ENCODE data around the gene B4GALNT1. TPM values are rescaled to one million over a fixed set of nuclear protein-coding genes. Genes with fewer than 3 reads are reported as not detected.

Gene B4GALNT1
- total and polyA plus RNA-seq, 2 of the 13 experiments (the other 11 are each of a cell fraction or from before 2014, with no cell fraction given): 4.5 to 5.4 TPM

GRCh38 chr12:57628280-57629191 is 4.5 kb downstream of the B4GALNT1 start:
- no peak overlapping the region for H3K4me2 ChIP-seq (ENCODE audit: low read depth, low read length)
- H3K9me3 ChIP-seq (ENCODE audit: low read length): no peaks in the 10 kb centered on the region
- TF ChIP-seq ZNF7 (CRISPR knock-in tag; IDR thresholded peaks at IDR 0.05): no peak
- no peak for TF ChIP-seq CEBPZ (IDR thresholded peaks at IDR 0.05; ENCODE audit: low read length)
- TF ChIP-seq ZBTB7B (CRISPR knock-in tag; IDR thresholded peaks at IDR 0.05): no peak
- no peak for TF ChIP-seq THAP11 (CRISPR knock-in tag; IDR thresholded peaks at IDR 0.05)
- TF ChIP-seq ZNF510 (CRISPR knock-in tag; IDR thresholded peaks at IDR 0.05; ENCODE audit: low read depth): no peak
- TF ChIP-seq SP4 (CRISPR knock-in tag; IDR thresholded peaks at IDR 0.05): no peak
- TF ChIP-seq ZFX (CRISPR knock-in tag; IDR thresholded peaks at IDR 0.05; ENCODE audit: low read depth): no peak
- TF ChIP-seq ZSCAN9 (CRISPR knock-in tag; IDR thresholded peaks at IDR 0.05; ENCODE audit: borderline replicate concordance): no peak
- no peak for TF ChIP-seq ZBTB25 (CRISPR knock-in tag; IDR thresholded peaks at IDR 0.05)
- TF ChIP-seq E2F5 (CRISPR knock-in tag; conservative IDR thresholded peaks at IDR 0.05): no peak
- TF ChIP-seq JARID2 (CRISPR knock-in tag; IDR thresholded peaks at IDR 0.05; ENCODE audit: insufficient replicate concordance): no peak
- no peak for TF ChIP-seq XBP1 (CRISPR knock-in tag; IDR thresholded peaks at IDR 0.05)
- no peak for TF ChIP-seq TSC22D2 (CRISPR knock-in tag; IDR thresholded peaks at IDR 0.05; ENCODE audit: borderline replicate concordance)
- no peak for TF ChIP-seq ZSCAN29 (CRISPR knock-in tag; conservative IDR thresholded peaks at IDR 0.05)
- no peak for TF ChIP-seq ZNF180 (CRISPR knock-in tag; IDR thresholded peaks at IDR 0.05; ENCODE audit: borderline replicate concordance, low read depth)
- TF ChIP-seq TRAFD1 (CRISPR knock-in tag; IDR thresholded peaks at IDR 0.05; ENCODE audit: borderline replicate concordance): no peak
- no peak for TF ChIP-seq ZNF83 (CRISPR knock-in tag; IDR thresholded peaks at IDR 0.05; ENCODE audit: borderline replicate concordance)
- no peak for TF ChIP-seq ZNF629 (CRISPR knock-in tag; conservative IDR thresholded peaks at IDR 0.05)
- H2AFZ ChIP-seq (ENCODE audit: low read length): no peak overlapping the region
- in situ Hi-C loops (cut with HindIII; ENCODE audit: extremely low pct_ligation_motif_present, low pct_unique_long_range_greater_than_20kb) (no loop called here), intact Hi-C loops (cut with micrococcal nuclease; ENCODE audit: unreplicated experiment) (no loop called here)
- peaks cover 33% of the 10 kb centered on the region for H3K4me1 ChIP-seq (ENCODE audit: insufficient read depth, low read length)
- no peaks in the 10 kb centered on the region for H3K79me2 ChIP-seq (ENCODE audit: insufficient read depth, low read length)
- H3K27ac ChIP-seq (ENCODE audit: extremely low read length, insufficient read depth, low read length): no peak overlapping the region
- H4K20me1 ChIP-seq (ENCODE audit: insufficient read depth, low read length): no peaks in the 10 kb centered on the region
- H3K9ac ChIP-seq (ENCODE audit: insufficient read depth, low read depth, low read length): no peak overlapping the region
- 0 out of 5 replicates have a peak, but pooled peaks cover 0 to 3% of the 10 kb centered on the region in 2 experiments for H3K36me3 ChIP-seq (replicated peaks in 1 of 2; ENCODE audit: control insufficient read depth in 1 of 2, insufficient read depth in 2 of 2, low read length in 2 of 2)
- no peak overlapping the region for H3K4me3 ChIP-seq (replicated peaks in 1 of 3; ENCODE audit: insufficient read depth in 1 of 3, low read depth in 2 of 3, low read length in 3 of 3)
- no peak for DNase-seq (ENCODE audit: low spot score)
- no TSS peak for BruUV-seq (replicated peaks)
- FAIRE-seq: no peak
- ChIA-PET POLR2A (no interaction called here), CTCF (ENCODE audit: low intra/inter-chr PET ratio, low total read pairs) (no interaction called here)
- ATAC-seq: no peak
- peaks cover 0 to 7% of the 10 kb centered on the region in 2 experiments; a peak in 1 of 5 replicates for H3K27me3 ChIP-seq (ENCODE audit: control insufficient read depth in 1 of 2, insufficient read depth in 2 of 2, low read length in 2 of 2)
- WGBS (ENCODE audit: low lambda C conversion rate): 94% methylated on average over 29 of the region's 29 CpGs
